Heart right ventricle (tissue), 16 donors: ENCODE data around the gene ABCA4. TPM values are rescaled to one million over a fixed set of nuclear protein-coding genes. Genes with fewer than 3 reads are reported as not detected.
"Not testable (repeated sequence)": the region's sequence is repeated elsewhere in the genome, so short reads cannot be mapped to it uniquely, and the experiment has no call there.

Experiments
- ATAC-seq, 8 donors: fragments of 200-7000 bp; cut with Tn5 transposase; one replicate each; pipeline ENCODE4 v1.9.1; 2020; ENCODE audit warnings: mild to moderate bottlenecking in 8 of 8, moderate library complexity in 8 of 8, moderate number of reproducible peaks in 1 of 8
- DNase-seq, 2 donors: peaks; one replicate each; pipeline ENCODE4 v3.0.0-alpha.2; 2020
- H3K27ac ChIP-seq, 10 donors: fragments of 200-600 bp; sonication (generic) in 2 of 10; one replicate each; pipeline versions ENCODE4 v1.5.0 to v1.8.0; 2020 to 2022; ENCODE audit warnings: mild to moderate bottlenecking in 3 of 10
- H3K27me3 ChIP-seq, 7 donors: fragments of 200-600 bp; one replicate each; pipeline ENCODE4 v1.8.0; 2021 to 2022; ENCODE audit warnings: mild to moderate bottlenecking in 2 of 7
- H3K36me3 ChIP-seq, 9 donors: fragments of 200-600 bp; sonication (generic) in 1 of 9; one replicate each; pipeline versions ENCODE4 v1.5.0 to v1.8.0; 2020 to 2022; ENCODE audit warnings: mild to moderate bottlenecking in 2 of 9
- H3K4me1 ChIP-seq, 9 donors: fragments of 200-600 bp; sonication (generic) in 1 of 9; one replicate each; pipeline versions ENCODE4 v1.5.0 to v1.8.0; 2020 to 2022; ENCODE audit warnings: mild to moderate bottlenecking in 4 of 9
- H3K4me3 ChIP-seq, 10 donors: fragments of 200-600 bp; sonication (generic) in 2 of 10; one replicate each; pipeline versions ENCODE4 v1.5.0 to v1.8.0; 2020 to 2022; ENCODE audit warnings: mild to moderate bottlenecking in 7 of 10, moderate library complexity in 2 of 10
- H3K9me3 ChIP-seq, 11 donors: fragments of 200-600 bp in 10 of 11; sonication (generic) in 2 of 11; one replicate each; pipeline versions ENCODE4 v1.5.0 to v1.8.0; 2013 to 2022; ENCODE audit warnings: mild to moderate bottlenecking in 2 of 11, control low read depth in 1 of 11, moderate library complexity in 1 of 11
- CTCF ChIP-seq, 9 donors: fragments of 200-600 bp; sonication (generic) in 2 of 9; IDR thresholded peaks; one replicate each; pipeline versions ENCODE4 v1.5.0 to v1.8.0; 2021 to 2022; ENCODE audit warnings: antibody characterized with exemption in 9 of 9, mild to moderate bottlenecking in 5 of 9, moderate library complexity in 1 of 9
- WGBS, 2 donors: extraction: QIAGEN DNeasy Blood & Tissue Kit; methylation state at CpG; one replicate each; pipeline ENCODE4 v1.1.7; 2013; ENCODE audit warnings: inconsistent platforms in 1 of 2; 5-methylcytosine and 5-hydroxymethylcytosine counted together
- intact Hi-C, 10 donors: fragments of 100-400 bp; cut with DNase I; formaldehyde crosslinking; loops; one replicate each; pipeline versions ENCODE4 v1.11.1 to v1.14.2; 2022
- polyA plus RNA-seq, 2 donors: library from polyadenylated mRNA; stranded (reverse); fragments of 200-250 nt; gene quantifications; one replicate each; pipeline ENCODE4 v1.2.3, GENCODE V29; 2013
- total RNA-seq, 10 donors: library from RNA; stranded (reverse); fragmentation: NEBNext Ultra II Directional in 3 of 10; extraction: Animal tissue kit (Norgen Biotek cat#: 25700) in 3 of 10; gene quantifications; one replicate each; pipeline versions ENCODE4 v1.2.1 to v1.2.4, GENCODE V29; 2021 to 2023
- donor health status: Arrhythmogenic right ventricular cardiomyopathy.
- donor health status: ischemic (EF 13 %, LVEDD 7.1; RV severe dilation, severe dysfunction).
- donor health status: healthy with polysubstance abuse.
- donor health status: DM: no; HTN: yes; CAD: no.
- donor health status: DM: no; HTN: no; CAD: no.
- donor health status: ischemic (EF 25% LVEDD 6.9; RV normal size, moderate dysfunction).
- donor health status: ischemic (EF 25% LVEDD 5.7; RV mildly dilated, moderate dysfunction).
- donor health status: healthy.
- donor health status: DM: yes; HTN: yes; CAD: no.
- donor health status: Ischemic cardiomyopathy.
- donor health status: ischemic (EF 35%, LVEDD 5.7; RV mildly dilated, moderate dysfunction).
- donor health status: nonischemic (EF 11% LVEDD 7.7; RV severe dilation, severe dysfunction).
- donor health status: DM: yes; HTN: yes; CAD: no.
- donor health status: PGD.
- donor health status: ischemic (EF 29% LVEDD 5.4; RV normal size, mild dysfunction).
- donor health status: nonischemic (EF 23%, LVEDD 6.1; RV moderate dilation, normal function).

Gene ABCA4
- total and polyA plus RNA-seq, 12 donors = 0.05 to 0.66 (median 0.21) TPM

- Histone ChIP-seq H3K36me3 (no peaks in the 10 kb centered on the region), H3K27me3 (no peaks in the 10 kb centered on the region), H3K9me3 (peaks cover 0 to 35% (median 23%) of the 10 kb centered on the region in 11 donors), H3K4me3 (no peak overlapping the region), H3K4me1 (no peaks in the 10 kb centered on the region), H3K27ac (no peak overlapping the region)
- DNase-seq (no peak), ATAC-seq (no peak)
- TF ChIP-seq CTCF (IDR thresholded peaks at IDR 0.05) = no peak
- WGBS, 2 donors = 42 to 63% methylated on average over 1 of the region's 1 CpG
- intact Hi-C loops = no loop called here
Measured at GRCh38 chr1:93958726-93959100, 162.2 kb downstream of the ABCA4 start.

GRCh38 chr1:93958032-93958725 is 162.8 kb downstream of the ABCA4 start:
- no peak for ATAC-seq
- Histone ChIP-seq H3K4me1 (no peaks in the 10 kb centered on the region), H3K9me3 (peaks cover 0 to 38% (median 24%) of the 10 kb centered on the region in 11 donors), H3K27me3 (no peaks in the 10 kb centered on the region), H3K36me3 (no peaks in the 10 kb centered on the region), H3K4me3 (no peak overlapping the region), H3K27ac (no peak overlapping the region)
- 39 to 56% methylated on average over 1 of the region's 1 CpG for WGBS, 2 donors
- no peak for DNase-seq
- intact Hi-C loops = no loop called here
- TF ChIP-seq CTCF (IDR thresholded peaks at IDR 0.05) = no peak

GRCh38 chr1:93955765-93956164 is 165.2 kb downstream of the ABCA4 start:
- Histone ChIP-seq H3K4me3 (no peak overlapping the region), H3K27ac (no peak overlapping the region), H3K4me1 (no peaks in the 10 kb centered on the region), H3K27me3 (no peaks in the 10 kb centered on the region), H3K36me3 (no peaks in the 10 kb centered on the region), H3K9me3 (peaks cover 0 to 55% (median 25%) of the 10 kb centered on the region in 11 donors)
- no peak for TF ChIP-seq CTCF (IDR thresholded peaks at IDR 0.05)
- no peak for ATAC-seq
- WGBS, 2 donors = 47 to 58% methylated on average over 1 of the region's 1 CpG
- DNase-seq = no peak
- intact Hi-C loops = no loop called here

- ATAC-seq, H3K4me3 ChIP-seq, DNase-seq, H3K27me3 ChIP-seq, H3K27ac ChIP-seq, H3K36me3 ChIP-seq, H3K4me1 ChIP-seq, intact Hi-C loops: not testable (repeated sequence)
- 77 to 84% methylated on average over 2 of the region's 2 CpGs for WGBS, 2 donors
- H3K9me3 ChIP-seq = peaks cover 0 to 17% (median 0%) of the 10 kb centered on the region in 11 donors
Measured at GRCh38 chr1:93947002-93947686, 173.8 kb downstream of the ABCA4 start.

Other genes with a start within 250 kb of the ABCA4 start
- gene DNTTIP2, start 241.9 kb downstream of the ABCA4 start, total RNA-seq = 10 to 100 TPM; 33.9 to 44.3 (median 41.7) TPM
- gene DNTTIP2, start 241.9 kb downstream of the ABCA4 start, polyA plus RNA-seq = 10 to 100 TPM; 40.1 to 64.7 TPM
- gene GCLM, start 211.7 kb downstream of the ABCA4 start, total RNA-seq = 10 to 100 TPM in 7 of 10 donors, 1 to 10 TPM in 3; 7.6 to 15.5 (median 10.6) TPM
- gene GCLM, start 211.7 kb downstream of the ABCA4 start, polyA plus RNA-seq = 1 to 10 TPM; 1.9 to 4.4 TPM
- 10 to 100 TPM; 20.9 to 34.3 (median 28.8) TPM for gene ARHGAP29, start 116.4 kb upstream of the ABCA4 start, total RNA-seq
- 10 to 100 TPM in 1 of 2 donors, 1 to 10 TPM in 1; 8.8 to 23.8 TPM for gene ARHGAP29, start 116.4 kb upstream of the ABCA4 start, polyA plus RNA-seq